AG04449 (cell line): Measurements from ENCODE around the gene ZNF195.

Source experiments
- CTCF ChIA-PET: fragments of 350-600 bp; formaldehyde crosslinking; extraction: SDS; loops from one replicate; lab custom pipeline; 2021; ENCODE audit warnings: antibody characterized with exemption; lab: Yijun Ruan, JAX
- POLR2A ChIA-PET: fragments of 400-600, 350-600 bp; formaldehyde crosslinking; extraction: SDS; loops from one replicate; lab custom pipeline; 2020; ENCODE audit warnings: antibody characterized with exemption, inconsistent platforms; lab: Yijun Ruan, JAX
- DNase-seq: peaks from one replicate; pipeline ENCODE4 v3.0.0-alpha.2; 2010; ENCODE audit warnings: low read depth, low spot score
- H3K4me3 ChIP-seq: 2 replicates; pipeline ENCODE4 v1.5.1; 2011; ENCODE audit warnings: low read depth, mild to moderate bottlenecking, control low read depth, low read length
- TF ChIP-seq, protein P1 (sequence below): IDR thresholded peaks from one replicate; pipeline ENCODE4 v1.5.1; 2011; ENCODE audit warnings: mild to moderate bottlenecking, moderate library complexity, low read length, control low read depth, inconsistent platforms; ENCODE audit not compliant: insufficient read depth; ENCODE audit errors: missing control alignments

The ZNF195 gene

DNA sequence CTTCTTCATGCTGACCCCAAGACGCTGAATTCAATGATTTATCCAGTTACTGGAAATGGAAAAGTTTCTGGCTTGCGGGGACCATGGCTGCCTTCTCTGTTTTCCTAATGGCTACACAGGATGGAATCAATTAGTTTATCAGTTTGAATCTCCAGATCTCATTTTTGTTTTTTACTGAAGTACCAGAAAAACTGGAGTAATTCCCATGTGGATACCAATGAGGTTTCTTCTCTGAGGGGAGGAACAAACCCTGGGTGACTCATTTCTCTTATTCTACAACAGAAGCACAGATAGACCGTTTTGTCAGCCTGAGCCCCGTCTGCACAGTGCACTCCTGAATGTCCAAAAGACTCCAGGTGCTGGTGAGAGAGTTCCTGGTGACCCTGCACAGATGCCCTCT is 3.4 kb downstream of the ZNF195 start:
- ChIA-PET POLR2A (no interaction called here), CTCF (interaction anchor here (2.1 kb wide), 1 partner anchor 33 kb away, joined by 5 read pairs; no protein-coding TSS in a partner anchor)
- DNase-seq: no peak
- no peak overlapping the region for H3K4me3 ChIP-seq
- TF ChIP-seq, protein P1, sequence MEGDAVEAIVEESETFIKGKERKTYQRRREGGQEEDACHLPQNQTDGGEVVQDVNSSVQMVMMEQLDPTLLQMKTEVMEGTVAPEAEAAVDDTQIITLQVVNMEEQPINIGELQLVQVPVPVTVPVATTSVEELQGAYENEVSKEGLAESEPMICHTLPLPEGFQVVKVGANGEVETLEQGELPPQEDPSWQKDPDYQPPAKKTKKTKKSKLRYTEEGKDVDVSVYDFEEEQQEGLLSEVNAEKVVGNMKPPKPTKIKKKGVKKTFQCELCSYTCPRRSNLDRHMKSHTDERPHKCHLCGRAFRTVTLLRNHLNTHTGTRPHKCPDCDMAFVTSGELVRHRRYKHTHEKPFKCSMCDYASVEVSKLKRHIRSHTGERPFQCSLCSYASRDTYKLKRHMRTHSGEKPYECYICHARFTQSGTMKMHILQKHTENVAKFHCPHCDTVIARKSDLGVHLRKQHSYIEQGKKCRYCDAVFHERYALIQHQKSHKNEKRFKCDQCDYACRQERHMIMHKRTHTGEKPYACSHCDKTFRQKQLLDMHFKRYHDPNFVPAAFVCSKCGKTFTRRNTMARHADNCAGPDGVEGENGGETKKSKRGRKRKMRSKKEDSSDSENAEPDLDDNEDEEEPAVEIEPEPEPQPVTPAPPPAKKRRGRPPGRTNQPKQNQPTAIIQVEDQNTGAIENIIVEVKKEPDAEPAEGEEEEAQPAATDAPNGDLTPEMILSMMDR: no peak

DNA sequence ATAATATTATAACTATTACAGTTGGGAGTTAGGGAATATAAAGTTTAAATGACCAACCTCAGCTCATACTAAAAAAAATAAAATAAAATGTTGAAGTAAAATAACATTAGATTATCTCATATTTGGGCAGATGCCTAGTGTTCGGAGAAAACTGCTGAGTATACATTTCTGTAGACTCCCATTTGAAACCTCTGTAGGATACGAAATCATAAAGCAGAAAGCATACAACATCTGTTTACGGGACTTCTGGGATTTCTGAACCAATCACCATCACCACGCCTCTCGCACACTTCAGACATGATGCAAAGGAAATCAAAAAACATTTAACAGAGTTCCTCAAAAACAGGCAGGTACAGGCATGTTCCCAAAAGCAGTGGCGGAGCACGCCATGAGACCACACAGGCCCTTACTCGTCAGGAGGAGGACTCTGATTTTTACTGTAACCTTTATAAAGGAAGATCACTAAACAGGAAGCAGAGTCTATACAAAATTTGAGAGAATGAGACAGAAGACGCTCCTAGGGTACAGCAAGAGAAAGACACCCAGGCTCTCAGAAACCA is 8.6 kb downstream of the ZNF195 start:
- ChIA-PET POLR2A (no interaction called here), CTCF (no interaction called here)
- TF ChIP-seq, protein P1: no peak
- no peak overlapping the region for H3K4me3 ChIP-seq
- DNase-seq: no peak

DNA sequence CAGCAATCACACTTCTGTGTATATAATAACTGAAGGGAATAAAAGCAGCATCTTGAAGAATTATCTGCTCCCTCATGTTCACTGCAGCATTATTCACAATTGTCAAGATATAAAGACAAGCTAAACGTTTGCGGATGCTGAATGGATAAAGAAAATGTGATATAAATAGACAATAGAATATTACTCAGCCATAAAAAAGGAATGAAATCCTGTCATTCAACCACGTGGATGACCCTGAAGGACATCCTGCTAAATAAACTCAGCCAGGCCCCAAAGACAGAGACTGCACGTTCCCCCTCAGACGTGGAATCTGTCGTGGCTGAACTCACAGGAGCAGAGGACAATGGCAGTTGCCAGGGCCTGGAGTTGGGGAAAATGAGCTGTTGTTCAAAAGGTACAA is 9.6 kb downstream of the ZNF195 start:
- TF ChIP-seq, protein P1: no peak
- ChIA-PET POLR2A (no interaction called here), CTCF (no interaction called here)
- DNase-seq: no peak
- H3K4me3 ChIP-seq: no peak overlapping the region

DNA sequence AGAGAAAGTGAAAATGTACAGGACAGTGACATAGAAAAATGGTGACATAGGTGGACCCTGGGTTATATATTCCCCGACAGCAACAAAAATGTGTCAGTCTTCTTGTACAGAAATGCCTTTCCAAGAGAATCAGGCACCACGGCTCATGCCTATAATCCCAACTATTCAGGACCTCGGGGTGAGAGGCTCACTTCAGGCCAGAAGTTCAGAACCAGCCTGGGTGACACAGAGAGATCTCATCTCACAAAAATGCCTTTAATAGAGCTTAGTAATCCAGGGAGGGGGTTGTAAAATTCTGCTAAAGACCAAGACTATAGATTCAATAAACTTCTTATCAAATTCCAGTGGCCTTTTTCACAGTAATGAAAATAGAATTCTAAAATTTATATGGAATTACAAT is 10.7 kb downstream of the ZNF195 start:
- DNase-seq: no peak
- ChIA-PET POLR2A (no interaction called here), CTCF (no interaction called here)
- TF ChIP-seq, protein P1: no peak
- H3K4me3 ChIP-seq: no peak overlapping the region

DNA sequence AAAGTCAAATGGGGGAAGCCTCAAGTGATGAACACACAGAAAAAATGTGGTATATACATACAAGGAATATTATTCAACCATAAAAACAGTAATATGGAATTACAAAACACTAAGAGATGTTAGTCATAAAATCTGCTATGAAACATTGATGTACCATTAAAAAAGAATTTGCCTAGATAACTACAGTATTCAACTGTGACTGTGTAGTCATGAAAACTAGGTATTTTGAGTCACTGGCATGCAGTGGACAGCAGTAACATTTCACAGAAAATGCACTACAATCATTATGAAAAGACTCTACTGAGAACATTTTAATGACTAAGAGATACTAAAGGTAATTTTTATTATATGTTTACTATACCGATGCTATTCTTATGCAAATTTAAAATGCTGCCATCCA is 11.7 kb downstream of the ZNF195 start:
- H3K4me3 ChIP-seq: no peak overlapping the region
- TF ChIP-seq, protein P1: no peak
- POLR2A ChIA-PET: no interaction called here
- CTCF ChIA-PET: no interaction called here
- no peak for DNase-seq

DNA sequence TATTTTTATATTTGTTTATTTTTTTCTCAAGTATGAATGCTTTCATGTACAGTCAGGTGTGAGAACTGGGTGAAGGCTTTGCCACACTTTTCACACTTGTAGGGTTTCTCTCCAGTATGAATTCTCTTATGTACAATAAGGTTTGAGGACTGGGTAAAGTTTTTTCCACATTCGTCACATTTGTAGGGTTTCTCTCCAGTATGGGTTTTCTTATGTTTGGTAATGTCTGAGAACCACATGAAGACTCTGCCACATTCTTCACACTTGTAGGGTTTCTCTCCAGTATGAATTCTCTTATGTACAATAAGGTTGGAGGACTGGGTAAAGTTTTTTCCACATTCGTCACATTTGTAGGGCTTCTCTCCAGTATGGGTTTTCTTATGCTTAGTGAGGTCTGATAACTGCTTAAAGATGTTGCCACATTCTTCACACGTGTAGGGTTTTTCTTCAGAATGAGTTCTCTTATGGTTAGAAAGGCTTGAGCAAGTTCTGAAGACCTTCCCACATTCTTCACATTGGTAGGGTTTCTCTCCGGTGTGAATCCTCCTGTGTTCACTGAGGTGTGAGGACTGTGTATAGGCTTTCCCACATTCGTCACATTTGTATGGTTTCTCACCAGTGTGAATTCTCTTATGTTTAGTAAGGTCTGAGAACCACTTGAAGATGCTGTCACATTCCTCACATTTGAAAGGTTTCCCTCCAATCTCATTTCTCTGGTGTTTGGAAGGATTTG is 19.7 kb downstream of the ZNF195 start:
- ChIA-PET CTCF (no interaction called here), POLR2A (no interaction called here)
- no peak overlapping the region for H3K4me3 ChIP-seq
- TF ChIP-seq, protein P1: no peak
- DNase-seq: no peak
